HG02623 (cell line): Measurements from ENCODE around the gene NACA.
"Not testable (repeated sequence)": the region's sequence is repeated elsewhere in the genome, so short reads cannot be mapped to it uniquely, and the experiment has no call there.

Source experiments
- ATAC-seq: cut with Tn5 transposase; IDR thresholded peaks from one replicate; pipeline ENCODE4 v1.9.1; 2021; ENCODE audit warnings: moderate library complexity; ENCODE audit not compliant: unreplicated experiment

NACA gene

DNA sequence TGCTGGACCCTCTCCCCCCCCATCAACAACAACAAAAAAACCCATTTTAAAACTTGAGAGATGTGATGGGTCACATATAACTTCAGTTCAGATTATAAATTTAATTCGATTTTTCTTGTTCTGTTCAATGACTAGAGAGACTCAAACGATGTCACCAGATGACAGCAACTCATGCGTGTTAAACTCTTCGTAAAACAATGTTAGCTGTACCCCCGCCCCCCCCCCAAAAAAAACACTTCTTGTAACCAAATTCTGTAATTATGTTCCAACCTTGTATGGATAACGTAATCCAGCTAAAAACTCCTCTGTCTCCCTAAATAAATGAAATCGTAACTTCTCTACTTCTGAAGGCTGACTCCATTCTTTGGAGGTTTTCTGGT, 614 bp upstream of the NACA start:
- no peak for ATAC-seq

DNA sequence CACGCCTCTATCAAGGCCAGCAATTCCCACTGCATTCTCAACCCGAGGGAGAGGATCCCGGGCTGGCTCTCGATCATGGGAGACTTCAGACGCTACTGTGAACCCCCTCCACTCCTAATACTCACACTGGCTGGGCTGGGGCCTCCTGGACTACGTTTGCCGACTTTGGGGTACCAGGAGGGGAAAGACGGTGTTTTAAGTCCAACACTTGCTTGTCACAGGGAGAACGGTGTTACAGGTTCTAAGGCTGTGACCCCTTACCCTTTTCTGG, 463 bp downstream of the NACA start:
- no peak for ATAC-seq

DNA sequence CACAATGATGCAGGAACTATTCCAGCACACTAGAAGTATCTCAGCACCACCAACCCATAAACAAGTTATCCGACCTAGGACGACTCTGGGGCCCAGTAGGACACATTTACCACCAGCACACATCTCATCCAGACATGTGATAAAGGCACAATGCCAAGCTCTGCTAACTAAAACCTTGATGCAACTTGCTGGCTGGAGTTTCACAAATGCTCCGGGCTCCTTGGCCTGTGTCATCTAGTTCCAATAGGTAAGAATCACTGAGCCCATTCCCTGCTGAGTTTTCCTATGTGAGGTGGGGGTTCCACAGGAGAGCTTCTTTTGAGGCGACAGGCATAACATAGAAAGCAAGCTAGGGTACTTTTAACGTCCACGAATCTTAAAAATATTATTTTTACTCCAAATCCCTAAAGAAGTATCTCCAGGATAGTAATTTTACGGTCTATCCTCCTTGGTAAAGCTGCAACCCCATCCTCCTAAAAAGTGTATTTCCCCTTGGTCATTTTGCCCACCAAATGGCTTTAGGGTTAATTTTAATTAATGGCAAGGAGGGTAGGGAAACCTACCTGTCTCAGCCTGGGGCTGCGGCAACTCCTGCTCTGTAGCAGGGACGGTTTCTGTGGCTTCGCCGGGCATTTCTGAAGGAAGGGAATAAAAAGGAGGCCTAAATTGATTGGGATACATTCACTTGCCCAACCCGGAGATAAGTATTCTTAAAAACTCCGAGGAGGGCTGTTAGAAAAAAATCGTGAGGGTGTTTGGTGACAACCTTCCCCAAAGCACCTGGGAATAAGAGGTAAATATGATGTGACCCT, 1.0 kb downstream of the NACA start:
- no peak for ATAC-seq

DNA sequence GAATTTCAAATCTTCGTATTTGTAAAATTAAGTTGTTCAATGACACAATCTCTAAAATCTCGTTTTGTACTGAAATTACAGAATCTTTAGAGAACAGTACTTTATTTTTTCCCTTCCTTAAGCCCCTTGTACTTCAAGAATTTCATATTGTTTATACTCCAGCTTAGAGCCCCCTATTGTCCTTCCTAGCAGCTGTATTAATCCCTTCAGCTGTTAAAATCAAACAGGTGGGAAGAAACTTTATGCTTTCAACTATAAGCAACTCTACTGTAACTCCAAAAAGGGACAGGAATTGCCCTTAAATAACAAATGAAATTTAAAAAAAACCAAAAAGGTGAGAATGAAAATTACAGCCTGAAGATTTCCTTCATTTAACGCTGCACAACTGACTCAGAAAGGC, 1.7 kb downstream of the NACA start:
- no peak for ATAC-seq

DNA sequence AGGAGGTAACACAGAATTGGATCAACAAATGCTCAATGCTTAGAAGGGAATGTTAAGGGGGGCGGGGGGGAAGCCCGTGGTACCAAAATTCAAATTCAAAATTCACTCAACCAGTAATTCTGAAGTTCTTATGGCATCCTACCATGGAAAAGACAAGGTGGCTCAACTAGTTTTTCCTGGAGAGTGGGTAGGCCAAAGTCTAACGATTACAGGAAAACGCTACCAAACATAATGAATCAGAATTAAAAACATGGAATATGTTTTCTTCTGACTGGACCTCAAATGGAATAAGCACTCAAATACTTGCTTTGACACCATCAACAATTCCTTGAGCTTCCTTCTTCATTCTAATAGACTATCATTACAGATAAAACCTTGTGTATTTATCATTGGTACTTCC, 2.3 kb downstream of the NACA start:
- no peak for ATAC-seq

DNA sequence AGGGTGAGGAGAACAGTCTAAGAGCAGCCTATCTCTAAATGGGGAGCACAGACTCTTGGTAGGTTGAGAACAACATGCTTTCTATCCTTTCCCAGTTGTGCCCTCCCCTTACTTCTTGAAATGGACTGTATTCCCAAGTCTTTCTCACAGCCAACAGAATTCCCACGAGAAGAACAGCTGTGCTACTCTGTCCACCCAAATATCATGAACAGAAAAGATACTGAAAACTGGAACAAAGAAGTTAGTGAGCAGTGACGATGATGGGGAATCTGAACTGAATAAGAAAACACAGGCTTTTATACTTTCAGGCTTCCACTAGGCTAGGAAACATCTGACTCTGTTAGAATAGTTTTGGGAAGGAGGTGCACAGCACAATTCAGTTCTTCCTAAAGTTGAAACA, 3.4 kb downstream of the NACA start:
- ATAC-seq = no peak

DNA sequence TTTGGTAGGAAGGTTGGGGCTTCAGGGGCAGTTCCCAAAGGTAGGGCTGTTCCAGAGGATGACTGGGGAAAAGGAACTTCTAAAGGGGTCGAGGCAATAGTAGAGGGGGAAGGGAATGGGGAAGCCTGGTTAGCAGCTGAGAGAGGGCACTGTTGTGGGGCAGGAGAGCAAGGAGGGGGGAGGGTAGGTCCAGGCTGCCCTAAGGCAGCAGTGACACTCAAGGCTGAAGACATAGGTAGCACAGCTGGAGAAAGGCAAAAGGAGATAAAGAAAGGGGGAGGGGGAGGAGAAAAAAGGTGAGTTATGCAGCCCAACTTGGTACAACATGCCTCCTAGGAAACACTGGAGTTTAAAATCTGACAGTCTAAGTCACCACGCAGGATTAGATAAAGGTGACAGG, 3.9 kb downstream of the NACA start:
- ATAC-seq = no peak

DNA sequence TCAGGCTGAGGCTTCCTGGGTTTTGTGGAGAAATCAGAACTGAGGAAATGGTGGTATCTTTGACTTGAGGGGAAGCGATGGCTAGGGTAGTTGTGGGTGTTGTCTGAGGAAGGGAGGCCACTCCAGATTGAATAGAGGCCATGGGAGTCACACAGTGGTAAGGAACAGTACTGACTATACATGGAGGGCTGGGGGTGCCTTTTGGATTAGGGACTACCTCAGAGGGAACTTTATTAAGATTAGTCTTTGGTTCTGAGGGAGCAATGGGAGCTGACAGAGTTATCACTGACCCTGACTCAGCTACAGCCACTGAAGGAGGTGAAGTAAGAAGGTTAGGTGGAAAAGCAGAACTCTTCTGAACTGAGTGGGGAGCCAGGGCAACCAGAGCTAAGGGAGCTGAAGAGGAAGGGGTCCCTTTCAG, 4.4 kb downstream of the NACA start:
- ATAC-seq = no peak

DNA sequence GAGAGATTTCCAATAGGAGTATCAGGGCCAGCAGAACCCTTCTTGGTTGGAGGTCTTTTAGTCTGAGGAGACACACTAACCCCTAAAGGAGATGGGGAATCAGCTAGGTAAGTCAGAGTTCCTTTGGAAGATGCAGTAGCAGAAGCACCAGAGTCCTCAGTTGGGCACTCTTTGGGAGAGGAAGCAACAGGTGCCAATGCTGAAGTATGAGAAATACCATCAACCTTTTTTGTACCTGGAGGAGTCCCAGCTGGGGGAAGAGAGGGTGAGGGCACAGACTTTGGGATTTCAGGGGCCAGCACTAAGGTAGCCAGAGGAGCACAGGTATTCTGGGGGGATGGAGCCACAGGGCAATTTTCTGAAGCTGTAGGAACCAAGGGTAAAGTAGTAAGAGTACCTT, 6.0 kb downstream of the NACA start:
- no peak for ATAC-seq

DNA sequence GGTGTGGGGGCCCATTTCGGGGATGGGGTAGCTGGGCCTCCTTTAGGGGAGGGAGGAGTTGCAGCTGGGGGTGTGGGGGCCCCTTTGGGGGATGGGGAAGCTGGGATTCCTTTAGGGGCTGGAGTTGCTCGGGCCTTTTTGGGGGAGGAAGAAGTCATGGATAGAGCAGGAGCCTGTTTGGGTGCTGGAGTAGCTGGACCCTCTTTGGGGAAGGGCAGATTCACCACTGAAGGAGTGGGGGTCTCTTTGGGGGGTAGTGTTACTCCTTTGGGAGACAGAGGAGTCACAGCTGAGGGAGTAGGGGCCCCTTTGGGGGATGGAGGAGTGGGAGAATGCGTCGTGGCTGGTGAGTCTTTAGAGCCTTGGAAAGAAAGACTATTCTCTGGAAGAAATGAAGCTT, 6.5 kb downstream of the NACA start:
- no peak for ATAC-seq

DNA sequence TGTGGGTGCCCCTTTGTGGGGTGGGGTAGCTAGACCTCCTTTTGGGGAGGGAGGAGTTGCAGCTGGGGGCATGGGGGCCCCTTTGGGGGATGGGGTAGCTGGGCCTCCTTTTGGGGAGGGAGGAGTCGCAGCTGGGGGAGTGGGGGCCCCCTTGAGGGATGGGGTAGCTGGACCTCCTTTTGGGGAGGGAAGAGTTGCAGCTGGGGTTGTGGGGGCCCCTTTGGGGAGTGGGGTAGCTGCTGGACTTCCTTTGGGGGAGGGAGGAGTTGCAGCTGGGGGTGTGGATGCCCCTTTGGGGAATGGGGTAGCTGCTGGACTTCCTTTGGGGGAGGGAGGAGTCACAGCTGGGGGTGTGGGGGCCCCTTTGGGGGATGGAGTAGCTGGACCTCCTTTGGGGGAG, 7.0 kb downstream of the NACA start:
- no peak for ATAC-seq

DNA sequence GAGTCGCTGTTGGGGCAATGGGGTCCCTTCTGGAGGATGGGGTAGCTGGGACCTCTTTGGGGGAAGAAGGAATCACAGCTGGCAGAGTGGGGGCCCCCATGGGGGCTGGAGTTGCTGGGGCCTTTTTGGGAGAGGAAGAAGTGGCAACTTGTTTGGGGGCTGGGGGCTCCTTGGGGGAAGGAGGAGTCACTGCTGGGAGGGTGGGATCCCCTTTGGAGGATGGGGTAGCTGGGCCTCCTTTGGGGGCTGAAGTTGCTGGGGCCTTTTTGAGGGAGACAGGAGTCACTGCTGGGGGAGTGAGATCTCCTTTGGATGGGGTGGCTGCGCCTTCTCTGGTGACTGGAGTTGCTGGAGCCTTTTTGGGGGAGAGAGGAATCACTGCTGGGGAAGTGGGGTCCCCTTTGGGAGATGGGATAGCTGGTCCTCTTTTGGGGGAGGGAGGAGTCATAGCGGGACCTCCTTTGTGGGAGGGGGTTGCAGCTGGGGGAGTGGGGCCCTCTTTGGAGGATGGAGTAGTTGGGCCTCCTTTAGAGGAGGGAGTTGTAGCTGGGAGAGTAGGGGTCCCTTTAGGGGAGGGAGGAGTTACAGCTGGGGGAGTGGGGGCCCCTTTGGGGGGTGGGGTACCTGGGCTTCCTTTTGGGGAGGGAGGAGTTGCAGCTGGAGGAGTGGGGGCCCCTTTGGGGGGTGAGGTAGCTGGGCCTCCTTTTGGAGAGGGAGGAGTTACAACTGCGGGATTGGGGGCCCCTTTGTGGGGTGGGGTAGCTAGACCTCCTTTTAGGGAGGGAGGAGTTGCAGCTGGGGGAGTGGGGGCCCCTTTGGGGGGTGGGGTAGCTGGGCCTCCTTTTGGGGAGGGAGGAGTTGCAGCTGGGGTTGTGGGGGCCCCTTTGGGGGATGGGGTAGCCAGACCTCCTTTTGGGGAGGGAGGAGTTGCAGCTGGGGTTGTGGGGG, 7.9 kb downstream of the NACA start:
- no peak for ATAC-seq

DNA sequence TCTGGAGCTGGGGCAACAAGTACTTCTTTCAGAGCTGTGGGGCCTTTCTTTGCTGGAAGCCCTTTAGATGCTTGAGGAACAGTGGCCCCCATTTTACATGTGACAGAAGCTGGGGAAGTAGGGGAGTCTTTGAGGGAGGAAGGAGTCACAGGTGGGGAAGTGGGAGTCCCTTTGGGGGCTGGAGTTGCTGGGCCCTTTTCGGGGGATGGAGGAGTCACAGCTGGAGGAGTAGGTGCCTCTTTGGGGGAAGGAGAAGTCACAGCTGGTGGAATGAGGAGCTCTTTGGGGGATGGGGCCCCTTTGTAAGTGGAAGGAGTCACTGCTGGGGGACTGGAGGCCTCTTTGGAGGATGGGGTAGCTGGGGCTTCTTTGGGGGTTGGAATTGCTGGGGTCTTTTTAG, 8.6 kb downstream of the NACA start:
- no peak for ATAC-seq

DNA sequence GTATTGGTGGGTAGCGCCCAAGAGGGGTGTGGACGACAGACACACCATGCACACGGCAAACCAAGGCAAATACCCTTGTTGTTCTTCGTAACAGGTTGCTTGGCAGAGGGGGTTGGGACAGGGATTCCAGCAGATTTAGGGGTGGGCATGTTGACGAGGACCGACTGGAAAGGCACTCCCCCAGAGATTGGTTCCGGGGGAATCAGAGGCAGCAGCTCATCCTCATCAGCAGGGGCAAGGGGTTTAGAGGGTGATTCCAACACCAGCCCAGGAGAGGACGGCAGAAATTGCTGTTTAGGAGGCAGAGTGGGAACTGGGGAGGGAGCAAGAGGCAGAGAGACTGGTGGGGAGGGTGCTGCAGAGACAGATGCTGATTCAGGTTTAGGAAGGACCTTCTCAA, 9.3 kb downstream of the NACA start:
- ATAC-seq = no peak

DNA sequence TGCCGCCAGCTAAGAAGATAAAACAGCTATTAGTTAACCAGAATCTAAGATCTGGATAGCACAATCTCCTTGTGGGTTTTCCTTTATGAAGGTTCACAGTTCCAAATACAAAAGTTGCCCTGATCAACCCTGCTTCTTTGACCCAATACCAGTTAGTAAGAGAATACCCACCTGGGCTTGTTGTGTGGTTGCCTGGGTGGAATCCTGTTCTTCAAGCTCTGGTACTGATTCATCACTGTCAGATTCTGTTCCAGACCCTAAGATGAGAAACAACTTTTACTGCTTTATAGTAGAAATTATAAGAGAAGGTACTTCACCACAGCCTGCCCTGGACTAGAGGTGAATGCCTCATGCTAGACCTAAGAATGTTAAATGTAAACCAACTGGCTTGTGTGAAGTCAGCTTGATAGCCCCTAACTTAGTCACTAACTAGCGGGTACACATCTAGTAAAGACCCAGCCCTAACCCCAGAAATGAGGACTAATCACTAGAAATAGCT, 10.6 kb downstream of the NACA start:
- ATAC-seq = no peak

DNA sequence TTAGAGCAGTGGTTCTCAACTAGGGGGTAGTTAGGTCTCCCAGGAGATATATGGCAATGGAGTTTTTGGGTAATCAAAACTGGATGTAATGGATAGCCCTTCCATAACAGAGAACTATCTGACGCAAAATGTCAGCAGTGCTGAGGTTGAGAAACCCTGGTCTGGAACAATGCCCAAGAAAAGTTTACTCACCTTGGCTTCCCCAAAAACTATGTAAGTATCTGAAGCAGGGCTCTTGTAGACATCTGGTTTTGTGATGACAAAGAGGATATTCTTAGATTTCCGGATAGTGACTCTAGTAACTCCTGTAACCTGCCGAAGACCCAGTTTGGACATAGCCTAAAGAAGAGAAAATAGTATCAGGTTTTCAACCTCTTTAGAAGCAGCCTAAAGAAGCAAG, 11.8 kb downstream of the NACA start:
- ATAC-seq = no peak

DNA sequence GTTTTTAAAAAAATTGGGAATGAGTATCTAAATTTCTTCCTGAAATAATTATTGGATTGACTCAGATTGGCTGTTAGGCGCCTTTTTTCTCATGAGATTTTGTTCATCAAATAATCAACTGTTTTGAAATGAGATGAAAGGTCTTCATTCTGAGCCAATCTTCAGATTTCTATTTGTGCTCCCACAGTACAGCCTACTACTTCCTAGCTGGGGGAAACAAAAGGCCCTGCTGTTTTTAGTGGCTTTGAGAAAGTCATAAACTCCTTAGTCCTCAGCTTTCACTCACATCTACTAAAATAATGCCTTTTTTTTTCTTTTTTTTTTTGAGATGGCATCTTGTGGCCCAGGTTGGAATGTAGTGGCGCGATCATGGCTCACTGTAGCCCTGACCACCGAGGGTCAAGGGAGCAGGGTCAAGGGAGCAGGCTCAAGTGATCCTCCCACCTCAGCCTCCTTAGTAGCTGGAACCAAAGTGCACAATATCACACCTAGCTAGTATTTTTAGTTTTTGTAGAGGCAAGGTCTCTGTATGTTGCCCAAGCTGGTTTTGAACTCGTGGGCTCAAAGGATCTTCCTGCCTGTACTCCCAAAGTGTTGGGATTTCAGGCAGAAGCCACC, 15.2 kb downstream of the NACA start:
- ATAC-seq = no peak

DNA sequence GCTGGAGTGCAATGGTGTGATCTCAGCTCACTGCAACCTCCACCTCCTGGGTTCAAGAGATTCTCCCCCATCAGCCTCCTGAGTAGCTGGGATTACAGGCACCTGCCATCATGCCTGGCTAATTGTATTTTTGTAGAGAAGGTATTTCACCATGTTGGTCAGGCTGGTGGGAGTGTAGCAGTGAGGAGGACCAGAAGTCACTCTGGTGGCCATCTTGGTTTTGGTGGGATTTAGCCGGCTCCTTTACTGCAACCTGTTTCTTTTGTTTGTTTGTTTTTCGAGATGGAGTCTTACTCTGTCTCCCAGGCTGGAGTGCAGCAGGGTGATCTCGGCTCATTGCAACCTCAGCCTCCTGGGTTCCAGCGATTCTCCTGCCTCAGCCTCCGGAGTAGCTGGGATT, 20.6 kb downstream of the NACA start:
- ATAC-seq = not testable (repeated sequence)

DNA sequence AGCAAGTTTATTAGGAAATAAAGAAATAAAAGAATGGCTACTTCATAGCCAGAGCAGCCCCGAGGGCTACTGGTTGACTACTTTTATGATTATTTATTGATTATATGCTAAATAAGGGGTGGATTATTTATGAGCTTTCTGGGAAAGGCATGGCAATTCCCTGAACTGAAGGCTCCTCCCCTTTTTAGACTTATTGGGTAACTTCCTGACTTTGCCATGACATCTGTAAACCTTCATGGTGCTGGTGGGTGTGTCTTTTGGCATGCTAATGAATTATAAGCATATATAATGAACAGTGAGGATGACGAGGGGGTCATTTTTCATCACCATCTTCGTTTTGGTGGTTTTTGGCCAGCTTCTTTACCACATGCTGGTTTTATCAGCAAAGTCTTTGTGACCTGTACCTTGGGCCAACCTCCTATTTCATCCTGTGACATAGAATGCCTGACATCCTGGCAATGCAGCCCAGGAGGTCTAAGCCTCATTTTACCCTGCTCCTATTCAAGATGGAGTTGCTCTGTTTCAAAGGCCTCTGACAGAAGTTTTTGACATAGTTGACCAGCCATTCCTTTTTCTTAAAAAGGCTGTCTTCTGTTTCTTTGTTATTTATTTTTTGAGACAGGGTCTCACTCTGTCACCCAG, 26.0 kb downstream of the NACA start:
- ATAC-seq = no peak

DNA sequence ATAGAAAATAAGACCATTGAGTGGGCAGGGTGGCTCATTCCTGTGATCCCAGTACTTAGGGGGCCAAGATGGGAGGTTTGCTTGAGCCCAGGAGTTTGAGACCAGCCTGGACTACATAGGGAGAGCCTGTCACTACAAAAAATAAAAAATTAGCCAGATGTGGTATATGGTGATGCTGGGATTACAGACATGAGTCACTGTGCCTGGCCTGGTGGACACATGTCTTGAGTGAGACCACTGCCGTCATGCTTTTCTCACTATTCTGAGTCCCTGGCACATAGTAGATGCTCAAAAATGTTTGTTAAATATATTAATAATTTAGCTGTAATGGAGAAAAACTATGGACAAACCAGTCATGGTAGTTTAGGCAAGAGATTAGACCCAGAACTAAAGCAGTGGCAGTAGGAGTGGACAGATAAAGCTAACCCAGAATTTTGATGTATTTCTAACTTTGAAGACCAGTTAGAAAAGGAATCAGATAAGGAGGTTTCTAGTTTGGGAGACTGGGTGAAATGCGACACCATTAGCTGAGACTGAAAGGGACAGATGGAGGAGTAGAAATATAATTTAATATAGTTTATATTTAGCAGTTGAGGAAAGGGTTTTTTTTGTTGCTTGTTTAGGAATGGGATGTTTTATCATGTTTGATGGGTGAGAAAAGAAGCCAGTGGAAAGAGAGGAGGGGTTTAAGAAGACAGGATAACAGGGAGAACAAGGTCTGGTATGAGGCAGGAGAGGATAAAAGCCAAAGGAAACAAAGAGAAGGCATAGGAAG, 29.6 kb downstream of the NACA start:
- no peak for ATAC-seq

DNA sequence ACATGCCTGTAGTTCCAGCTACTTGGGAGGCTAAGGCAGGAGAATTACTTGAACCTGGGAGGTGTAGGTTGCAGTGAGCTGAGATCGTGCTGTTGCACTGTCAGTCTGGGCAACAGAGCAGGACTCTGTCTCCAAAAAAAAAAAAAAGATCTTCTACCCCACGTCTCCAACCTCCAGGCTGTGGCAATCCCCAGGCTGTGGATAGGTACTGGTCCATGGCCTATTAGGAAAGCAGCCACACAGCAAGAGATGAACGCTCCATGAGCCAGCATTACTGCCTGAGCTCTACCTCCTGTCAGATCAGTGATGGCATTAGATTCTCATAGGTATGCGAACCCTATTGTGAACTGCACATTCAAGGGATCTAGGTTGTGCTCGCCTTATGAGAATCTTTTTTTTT, 30.9 kb downstream of the NACA start:
- no peak for ATAC-seq
